Mesothelial cell of epicardium (in vitro differentiated cells): ENCODE measurements around the gene RGCC. TPM values are rescaled to one million over a fixed set of nuclear protein-coding genes. Genes with fewer than 3 reads are reported as not detected.

ENCODE experiments used
- DNase-seq, 2 experiments: peaks; one replicate each; pipeline ENCODE4 v3.0.0; 2021; ENCODE audit warnings: low spot score in 2 of 2; ENCODE audit not compliant: unreplicated experiment in 2 of 2
- H3K27ac Mint-ChIP-seq: 2 replicates; pipeline ENCODE4 v1.8.0; 2021; ENCODE audit warnings: mixed read lengths
- H3K27me3 Mint-ChIP-seq: 2 replicates; pipeline ENCODE4 v1.8.0; 2021; ENCODE audit warnings: low read depth, mixed read lengths
- H3K36me3 Mint-ChIP-seq: 2 replicates; pipeline ENCODE4 v1.8.0; 2021; ENCODE audit warnings: mixed read lengths
- H3K4me1 Mint-ChIP-seq: 2 replicates; pipeline ENCODE4 v1.8.0; 2021; ENCODE audit warnings: mixed read lengths
- H3K4me3 Mint-ChIP-seq: 2 replicates; pipeline ENCODE4 v1.8.0; 2021; ENCODE audit warnings: mild to moderate bottlenecking, moderate library complexity, mixed read lengths
- H3K9me3 Mint-ChIP-seq: 2 replicates; pipeline ENCODE4 v1.8.0; 2021; ENCODE audit warnings: mixed read lengths
- CTCF ChIP-seq: fragments of 200-600 bp; sonication (generic); IDR thresholded peaks from one replicate; pipeline ENCODE4 v1.5.0; 2021; ENCODE audit warnings: antibody characterized with exemption; ENCODE audit not compliant: unreplicated experiment
- total RNA-seq: library from RNA; stranded (reverse); gene quantifications from 3 replicates; pipeline ENCODE4 v1.2.1, GENCODE V29; 2021

The RGCC gene
- total RNA-seq, 1 donor from 2014 or later: 0.85 TPM

- Mint-ChIP-seq H3K36me3 (no peaks in the 10 kb centered on the region), H3K4me1 (no peaks in the 10 kb centered on the region), H3K9me3 (peaks cover 21% of the 10 kb centered on the region), H3K27ac (no peak overlapping the region), H3K4me3 (no peak overlapping the region), H3K27me3 (no peaks in the 10 kb centered on the region)
- no peak for TF ChIP-seq CTCF
- no peak for DNase-seq
Measured at GRCh38 chr13:41505209-41505835, 48.0 kb downstream of the RGCC start.

- Mint-ChIP-seq H3K4me1 (no peaks in the 10 kb centered on the region), H3K27me3 (no peaks in the 10 kb centered on the region), H3K4me3 (no peak overlapping the region), H3K9me3 (peaks cover 29% of the 10 kb centered on the region), H3K27ac (no peak overlapping the region), H3K36me3 (no peaks in the 10 kb centered on the region)
- no peak for TF ChIP-seq CTCF
- no peak for DNase-seq
Measured at GRCh38 chr13:41506312-41506711, 49.0 kb downstream of the RGCC start.

GRCh38 chr13:41509971-41510370 lies 52.6 kb downstream of the RGCC start:
- no peak overlapping the region for H3K4me3 Mint-ChIP-seq
- no peak overlapping the region for H3K27ac Mint-ChIP-seq
- no peaks in the 10 kb centered on the region for H3K4me1 Mint-ChIP-seq
- no peak for TF ChIP-seq CTCF
- H3K36me3 Mint-ChIP-seq: no peaks in the 10 kb centered on the region
- peaks cover 12% of the 10 kb centered on the region for H3K9me3 Mint-ChIP-seq
- DNase-seq: no peak
- no peaks in the 10 kb centered on the region for H3K27me3 Mint-ChIP-seq

GRCh38 chr13:41511827-41512226 lies 54.5 kb downstream of the RGCC start:
- H3K27ac Mint-ChIP-seq: no peak overlapping the region
- H3K9me3 Mint-ChIP-seq: peaks cover 9% of the 10 kb centered on the region

GRCh38 chr13:41512441-41512840 lies 55.1 kb downstream of the RGCC start:
- Mint-ChIP-seq H3K9me3 (peaks cover 9% of the 10 kb centered on the region), H3K36me3 (no peaks in the 10 kb centered on the region), H3K4me3 (no peak overlapping the region), H3K27ac (no peak overlapping the region), H3K4me1 (no peaks in the 10 kb centered on the region), H3K27me3 (no peaks in the 10 kb centered on the region)
- TF ChIP-seq CTCF: no peak
- DNase-seq: no peak

More at GRCh38 chr13:41511827-41512226, 54.5 kb downstream of the RGCC start:
- no peak for DNase-seq
- H3K27me3 Mint-ChIP-seq: no peaks in the 10 kb centered on the region
- H3K4me3 Mint-ChIP-seq: no peak overlapping the region
- no peaks in the 10 kb centered on the region for H3K36me3 Mint-ChIP-seq
- no peak for TF ChIP-seq CTCF
- H3K4me1 Mint-ChIP-seq: no peaks in the 10 kb centered on the region

- DNase-seq: no peak
- peaks cover 12% of the 10 kb centered on the region for H3K9me3 Mint-ChIP-seq
- H3K27ac Mint-ChIP-seq: no peak overlapping the region
- no peak overlapping the region for H3K4me3 Mint-ChIP-seq
- no peaks in the 10 kb centered on the region for H3K36me3 Mint-ChIP-seq
- no peaks in the 10 kb centered on the region for H3K4me1 Mint-ChIP-seq
- H3K27me3 Mint-ChIP-seq: no peaks in the 10 kb centered on the region
- no peak for TF ChIP-seq CTCF
Measured at GRCh38 chr13:41513600-41513999, 56.2 kb downstream of the RGCC start.
